Activated CD4-positive, alpha-beta T cell treated with anti-CD3 and anti-CD28 coated beads, Interleukin-2, amount 10 ng/mL, durations not matched to agents 24 days and 14 days (primary cell): ENCODE measurements around the gene C14orf93. TPM values are rescaled to one million over a fixed set of nuclear protein-coding genes. Genes with fewer than 3 reads are reported as not detected.

Experiments used
- DNase-seq: peaks from one replicate; pipeline ENCODE4 v3.0.0; 2022
- H3K27ac Mint-ChIP-seq: one replicate; pipeline ENCODE4 v1.8.0; 2022; ENCODE audit warnings: mild to moderate bottlenecking, mixed read lengths
- H3K27me3 Mint-ChIP-seq: one replicate; pipeline ENCODE4 v1.8.0; 2022; ENCODE audit warnings: mixed read lengths
- H3K36me3 Mint-ChIP-seq: one replicate; pipeline ENCODE4 v1.8.0; 2022; ENCODE audit warnings: low read depth, mild to moderate bottlenecking, mixed read lengths
- H3K4me1 Mint-ChIP-seq: one replicate; pipeline ENCODE4 v1.8.0; 2021; ENCODE audit warnings: mixed read lengths
- H3K4me3 Mint-ChIP-seq: one replicate; pipeline ENCODE4 v1.8.0; 2022; ENCODE audit warnings: mild to moderate bottlenecking, moderate library complexity, mixed read lengths
- H3K9me3 Mint-ChIP-seq: one replicate; pipeline ENCODE4 v1.8.0; 2021; ENCODE audit warnings: mixed read lengths
- intact Hi-C: fragments of 100-400 bp; cut with micrococcal nuclease; formaldehyde crosslinking; loops from one replicate; pipeline ENCODE4 v1.15.1; 2023
- total RNA-seq: library from RNA; stranded (reverse); gene quantifications from 2 replicates; pipeline ENCODE4 v1.2.3, GENCODE V29; 2022

C14orf93 gene
- total RNA-seq, 1 donor from 2014 or later = 6.7 TPM

DNA sequence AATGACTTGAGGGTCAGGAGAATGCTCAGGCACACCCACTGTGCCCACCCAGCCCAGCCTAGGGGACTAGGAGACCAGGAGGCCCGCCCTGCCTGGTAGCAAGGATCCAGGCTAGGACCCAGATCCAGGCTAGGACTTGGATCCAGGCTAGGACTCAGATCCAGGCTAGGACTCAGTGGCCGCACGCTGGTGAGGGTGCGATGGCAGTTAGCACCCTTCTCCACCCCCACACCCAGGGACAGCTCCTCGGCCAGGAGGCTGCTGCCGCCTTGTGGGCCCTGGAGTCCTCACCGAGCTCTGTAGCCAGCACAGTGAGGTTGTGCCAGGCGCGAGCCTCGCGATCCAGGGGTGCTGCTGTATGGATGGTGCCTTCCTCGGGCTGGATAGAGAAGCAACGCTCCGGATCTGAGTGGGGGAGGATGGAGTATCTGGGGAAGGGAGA, 42.3 kb upstream of the C14orf93 start:
- Mint-ChIP-seq H3K27ac (no peak overlapping the region), H3K9me3 (no peaks in the 10 kb centered on the region), H3K4me3 (no peak overlapping the region), H3K4me1 (peaks cover 12% of the 10 kb centered on the region), H3K36me3 (no peaks in the 10 kb centered on the region), H3K27me3 (peaks cover 8% of the 10 kb centered on the region)
- intact Hi-C loops = no loop called here
- DNase-seq = no peak

DNA sequence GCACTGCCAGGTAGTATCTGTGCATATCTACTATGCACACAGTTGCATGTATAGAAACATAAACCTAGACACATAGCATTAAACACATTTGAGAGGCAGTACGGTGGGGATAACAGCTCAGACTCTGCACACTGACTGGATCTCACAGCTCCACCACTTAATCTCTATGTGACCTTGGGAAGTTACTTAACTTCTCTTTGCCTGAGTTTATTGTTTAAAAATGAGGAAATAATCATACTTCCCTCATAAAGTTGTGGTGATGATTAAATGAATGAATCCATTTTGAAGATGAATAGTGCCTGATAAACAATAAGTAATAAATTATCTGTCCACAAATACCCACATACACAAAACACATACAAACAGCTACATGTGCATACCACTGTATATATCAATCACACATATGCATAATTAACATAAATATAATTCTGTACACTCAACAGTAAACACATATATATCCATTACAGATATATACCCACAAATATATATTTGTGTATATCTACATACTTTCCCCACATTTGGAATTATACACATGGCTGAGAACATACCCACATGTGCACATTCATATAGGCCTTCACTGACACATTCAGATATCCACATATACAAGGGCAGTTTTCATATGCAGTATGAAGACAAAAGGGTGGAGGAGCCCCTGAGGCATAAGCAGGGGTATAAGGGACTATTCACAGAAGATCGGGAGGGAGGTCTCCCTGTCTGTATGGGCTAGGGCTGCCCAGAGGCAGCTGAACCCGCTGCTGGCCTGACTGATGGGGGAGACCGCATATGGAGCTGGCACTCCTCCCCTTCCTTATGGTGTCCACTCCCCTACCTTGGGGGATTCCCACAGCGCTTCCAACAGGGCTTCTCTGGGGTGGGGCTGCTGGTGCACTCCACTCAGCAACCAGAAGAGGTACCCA, 41.5 kb upstream of the C14orf93 start:
- Mint-ChIP-seq H3K36me3 (no peaks in the 10 kb centered on the region), H3K27me3 (peaks cover 3% of the 10 kb centered on the region), H3K27ac (no peak overlapping the region), H3K9me3 (no peaks in the 10 kb centered on the region), H3K4me1 (peaks cover 6% of the 10 kb centered on the region), H3K4me3 (no peak overlapping the region)
- intact Hi-C loops = no loop called here
- no peak for DNase-seq

DNA sequence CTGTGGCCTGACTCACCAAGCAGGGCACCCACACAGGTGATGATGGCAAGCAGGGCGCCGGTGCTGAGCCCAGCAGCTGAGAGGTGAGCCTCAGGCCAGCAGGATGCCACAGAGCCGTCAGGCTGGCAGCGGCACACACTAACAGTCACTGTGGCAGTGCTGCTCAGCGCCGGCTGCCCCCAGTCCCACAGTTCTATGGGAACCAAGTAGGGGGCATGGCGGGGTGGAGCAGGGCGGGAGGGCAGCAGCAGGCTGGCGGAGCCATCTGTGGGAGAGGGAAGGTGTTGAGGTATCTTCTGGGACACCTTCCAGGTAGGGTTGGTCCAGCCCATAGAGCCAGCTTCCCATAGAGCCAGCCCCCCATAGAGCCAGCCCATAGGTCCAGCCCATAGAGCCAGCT, 39.1 kb upstream of the C14orf93 start:
- intact Hi-C loops = no loop called here
- H3K27ac Mint-ChIP-seq = no peak overlapping the region
- no peak overlapping the region for H3K4me3 Mint-ChIP-seq

DNA sequence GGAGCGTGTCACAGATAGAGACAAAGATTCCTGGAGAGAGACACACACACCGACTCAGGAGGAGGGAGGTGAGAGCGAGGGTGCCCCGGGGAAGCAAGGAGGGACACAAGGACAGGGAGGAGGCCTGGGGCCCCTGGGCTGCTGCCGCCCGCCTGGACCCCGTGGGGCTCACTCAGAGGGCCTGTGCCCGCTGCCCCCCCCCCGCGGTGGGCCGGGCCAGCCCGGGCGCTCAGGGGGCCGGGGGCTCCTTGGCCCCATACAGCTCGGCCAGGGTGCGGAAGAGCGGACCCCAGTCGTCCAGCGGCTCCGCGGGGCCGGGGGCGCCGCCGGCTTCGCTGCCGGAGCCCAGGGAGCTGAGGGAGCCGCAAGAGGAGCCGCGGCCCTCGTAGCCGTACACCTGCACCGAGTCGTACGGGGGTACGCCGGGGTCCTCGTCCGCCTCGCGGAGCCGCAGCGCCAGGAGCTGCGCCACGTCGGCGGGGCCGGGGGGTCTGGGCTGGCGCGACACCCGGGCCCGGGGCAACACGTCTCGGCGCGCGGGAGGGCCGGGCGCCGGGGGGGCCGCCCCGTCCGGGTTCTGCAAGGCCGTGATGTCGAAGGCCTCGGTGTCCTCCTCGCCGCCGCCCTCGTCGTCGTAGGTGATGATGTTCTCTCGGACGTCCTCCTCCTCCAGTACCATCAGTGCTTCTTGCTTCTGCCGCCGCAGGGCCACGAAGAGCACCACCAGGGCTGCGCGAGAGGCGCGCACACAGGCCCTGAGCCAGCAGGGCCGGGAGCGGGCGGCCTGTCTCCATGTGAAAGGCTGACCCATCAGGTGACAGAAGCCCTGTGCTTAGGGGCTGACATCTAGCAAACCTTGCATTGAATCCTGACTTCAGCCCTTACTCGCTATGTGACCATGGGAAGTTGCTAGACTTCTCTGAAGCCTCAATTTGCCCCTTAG, 38.1 kb upstream of the C14orf93 start:
- no peaks in the 10 kb centered on the region for H3K4me1 Mint-ChIP-seq
- H3K36me3 Mint-ChIP-seq = no peaks in the 10 kb centered on the region
- intact Hi-C loops = no loop called here
- H3K27me3 Mint-ChIP-seq = no peaks in the 10 kb centered on the region
- no peak for DNase-seq
- no peaks in the 10 kb centered on the region for H3K9me3 Mint-ChIP-seq
- H3K4me3 Mint-ChIP-seq = no peak overlapping the region
- no peak overlapping the region for H3K27ac Mint-ChIP-seq

More for the DNA sequence above, 39.1 kb upstream of the C14orf93 start:
- H3K9me3 Mint-ChIP-seq = no peaks in the 10 kb centered on the region
- no peaks in the 10 kb centered on the region for H3K27me3 Mint-ChIP-seq
- no peaks in the 10 kb centered on the region for H3K36me3 Mint-ChIP-seq
- no peaks in the 10 kb centered on the region for H3K4me1 Mint-ChIP-seq
- no peak for DNase-seq

DNA sequence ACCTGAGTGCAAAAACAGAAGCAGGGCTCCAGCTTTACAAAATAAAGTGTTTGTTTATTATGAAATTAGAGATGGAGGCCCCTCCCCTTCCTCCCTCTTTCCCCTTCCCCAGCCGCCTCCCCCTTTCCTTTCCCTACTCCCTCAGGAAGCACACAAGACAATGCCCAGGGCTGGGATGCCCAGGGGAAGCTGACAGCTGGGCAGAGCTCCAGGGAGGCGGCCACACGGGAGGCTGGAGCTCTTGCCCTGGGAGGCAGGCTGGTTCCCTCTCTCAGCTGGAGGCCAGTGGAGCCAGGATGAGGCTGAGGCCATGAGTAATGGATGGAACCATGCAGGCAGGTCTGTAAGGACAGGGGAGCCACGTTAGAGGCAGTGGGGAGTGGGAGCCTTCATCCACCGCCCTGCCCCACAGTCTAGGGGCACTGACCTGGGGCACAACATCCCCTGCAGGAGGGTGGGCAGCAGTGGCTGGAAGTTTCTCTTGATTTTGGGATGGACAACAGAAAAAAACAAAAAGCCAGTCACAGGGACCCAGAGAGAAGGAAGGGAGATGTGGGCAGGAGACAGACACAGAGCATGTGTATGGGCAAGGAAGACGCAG, 37.2 kb upstream of the C14orf93 start:
- H3K27ac Mint-ChIP-seq = no peak overlapping the region
- no peak overlapping the region for H3K4me3 Mint-ChIP-seq
- H3K9me3 Mint-ChIP-seq = no peaks in the 10 kb centered on the region
- H3K27me3 Mint-ChIP-seq = no peaks in the 10 kb centered on the region
- DNase-seq = no peak
- intact Hi-C loops = no loop called here
- no peaks in the 10 kb centered on the region for H3K4me1 Mint-ChIP-seq
- H3K36me3 Mint-ChIP-seq = no peaks in the 10 kb centered on the region

DNA sequence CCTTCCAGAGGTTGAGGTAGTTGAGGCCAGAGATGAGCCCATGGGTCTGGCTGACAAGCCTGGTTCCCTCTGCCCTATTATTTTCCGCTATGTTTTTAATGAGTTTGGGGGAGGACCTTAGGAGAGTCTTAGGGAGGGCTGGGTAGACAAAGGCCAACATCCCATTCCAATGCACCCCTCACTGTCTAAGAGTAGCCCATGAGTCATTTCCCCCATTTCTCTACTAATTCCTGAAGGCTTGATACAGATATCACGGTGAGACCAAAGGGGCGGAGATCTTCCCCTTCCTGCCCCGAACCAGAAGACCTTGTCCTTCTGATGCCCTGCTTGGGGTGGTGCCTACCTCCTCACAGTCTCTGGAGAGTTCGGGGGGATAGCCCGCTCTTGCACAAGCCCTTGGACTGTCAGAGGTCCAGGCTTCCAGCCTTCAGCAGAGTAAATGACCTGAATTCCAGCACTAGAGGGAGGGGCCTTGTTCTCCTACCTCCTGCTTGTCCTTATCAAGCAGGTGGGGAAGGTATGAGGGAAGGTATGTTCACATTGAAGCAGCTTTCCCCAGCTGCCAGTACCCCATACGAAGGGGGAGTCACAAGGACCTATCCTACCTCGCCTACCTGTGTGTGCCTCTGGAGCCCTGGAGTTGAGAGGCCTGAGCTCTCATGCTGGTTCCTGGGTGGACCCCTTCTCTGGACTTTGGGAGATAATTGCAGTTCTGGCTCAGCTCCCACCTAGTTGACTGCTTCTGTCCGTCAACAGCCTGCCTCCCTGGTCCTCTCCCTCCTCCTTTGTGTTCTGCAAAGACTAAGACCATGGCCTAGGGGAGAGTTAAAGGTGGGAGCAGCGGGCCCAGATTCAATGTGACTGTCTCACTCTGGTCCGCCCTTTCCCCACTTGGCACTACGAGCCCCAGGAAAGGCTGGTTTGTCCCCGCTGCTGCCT, 35.7 kb upstream of the C14orf93 start:
- Mint-ChIP-seq H3K27me3 (no peaks in the 10 kb centered on the region), H3K36me3 (no peaks in the 10 kb centered on the region), H3K27ac (no peak overlapping the region), H3K4me3 (no peak overlapping the region), H3K4me1 (no peaks in the 10 kb centered on the region), H3K9me3 (no peaks in the 10 kb centered on the region)
- no peak for DNase-seq
- intact Hi-C loops = no loop called here

DNA sequence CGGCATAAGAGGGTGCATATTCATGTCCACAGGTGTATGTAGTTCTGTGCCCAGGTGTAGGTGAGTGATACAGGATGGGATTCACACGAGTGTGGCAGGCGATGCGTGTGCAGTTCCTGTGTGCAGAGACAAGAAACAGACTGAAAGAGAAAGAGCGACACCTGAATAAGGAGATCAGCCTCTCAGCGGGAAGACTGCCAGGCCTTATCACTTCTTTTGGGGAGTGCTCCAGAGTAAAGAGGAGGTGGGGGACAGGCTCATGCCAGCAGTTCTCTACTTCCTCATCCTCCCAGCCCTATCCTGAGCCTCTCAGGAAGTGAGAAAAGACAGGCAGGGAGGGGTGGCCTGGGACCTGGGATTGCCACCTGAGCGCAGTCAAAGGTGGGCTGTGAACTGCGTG, 34.9 kb upstream of the C14orf93 start:
- Mint-ChIP-seq H3K36me3 (no peaks in the 10 kb centered on the region), H3K9me3 (no peaks in the 10 kb centered on the region), H3K4me1 (no peaks in the 10 kb centered on the region), H3K27ac (no peak overlapping the region), H3K4me3 (no peak overlapping the region), H3K27me3 (no peaks in the 10 kb centered on the region)
- intact Hi-C loops = no loop called here
- no peak for DNase-seq

DNA sequence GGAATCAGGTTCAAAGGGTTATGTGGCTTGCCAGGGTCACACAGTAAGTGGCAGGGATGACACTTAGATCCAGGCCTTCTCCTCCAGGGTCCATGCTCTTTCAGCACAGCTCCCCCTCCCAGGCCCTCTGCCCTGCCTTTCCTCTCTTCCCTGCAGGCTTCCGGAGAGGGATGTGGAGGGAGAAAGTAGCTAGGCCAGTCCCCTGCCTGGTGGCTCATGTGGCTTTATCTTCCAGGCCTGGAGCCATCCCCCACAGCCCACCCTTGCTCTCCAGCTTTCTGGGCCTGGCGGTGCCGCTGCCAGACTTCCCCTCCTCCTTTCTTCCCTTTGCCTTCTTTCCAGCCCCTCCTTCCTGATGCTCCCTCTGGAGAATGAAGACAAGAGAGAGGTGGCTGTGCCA, 33.8 kb upstream of the C14orf93 start:
- no peaks in the 10 kb centered on the region for H3K36me3 Mint-ChIP-seq
- no peaks in the 10 kb centered on the region for H3K4me1 Mint-ChIP-seq
- intact Hi-C loops = no loop called here
- no peak for DNase-seq
- no peak overlapping the region for H3K27ac Mint-ChIP-seq
- no peaks in the 10 kb centered on the region for H3K27me3 Mint-ChIP-seq
- H3K4me3 Mint-ChIP-seq = no peak overlapping the region
- H3K9me3 Mint-ChIP-seq = no peaks in the 10 kb centered on the region

DNA sequence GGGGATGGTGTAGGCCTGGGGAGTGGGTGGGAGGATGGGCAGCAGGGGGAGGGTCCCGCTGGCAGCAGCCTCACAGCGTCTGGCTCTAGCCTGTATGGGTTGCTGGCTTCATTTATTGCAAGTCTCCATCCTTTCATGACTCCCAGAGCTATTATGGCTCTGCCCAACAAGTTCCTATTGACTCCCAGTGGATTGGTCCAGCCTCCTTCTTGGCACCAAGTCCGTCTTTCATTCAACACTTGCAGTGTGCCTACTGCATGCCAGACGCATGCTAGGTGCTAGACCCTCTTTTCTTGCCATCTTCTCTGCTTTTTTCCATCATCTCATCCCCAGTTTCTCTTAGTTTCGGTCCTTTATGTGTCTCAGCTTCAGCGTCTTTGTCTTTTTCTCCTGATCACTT, 33.2 kb upstream of the C14orf93 start:
- no peak overlapping the region for H3K4me3 Mint-ChIP-seq
- no peaks in the 10 kb centered on the region for H3K27me3 Mint-ChIP-seq
- no peak overlapping the region for H3K27ac Mint-ChIP-seq

DNA sequence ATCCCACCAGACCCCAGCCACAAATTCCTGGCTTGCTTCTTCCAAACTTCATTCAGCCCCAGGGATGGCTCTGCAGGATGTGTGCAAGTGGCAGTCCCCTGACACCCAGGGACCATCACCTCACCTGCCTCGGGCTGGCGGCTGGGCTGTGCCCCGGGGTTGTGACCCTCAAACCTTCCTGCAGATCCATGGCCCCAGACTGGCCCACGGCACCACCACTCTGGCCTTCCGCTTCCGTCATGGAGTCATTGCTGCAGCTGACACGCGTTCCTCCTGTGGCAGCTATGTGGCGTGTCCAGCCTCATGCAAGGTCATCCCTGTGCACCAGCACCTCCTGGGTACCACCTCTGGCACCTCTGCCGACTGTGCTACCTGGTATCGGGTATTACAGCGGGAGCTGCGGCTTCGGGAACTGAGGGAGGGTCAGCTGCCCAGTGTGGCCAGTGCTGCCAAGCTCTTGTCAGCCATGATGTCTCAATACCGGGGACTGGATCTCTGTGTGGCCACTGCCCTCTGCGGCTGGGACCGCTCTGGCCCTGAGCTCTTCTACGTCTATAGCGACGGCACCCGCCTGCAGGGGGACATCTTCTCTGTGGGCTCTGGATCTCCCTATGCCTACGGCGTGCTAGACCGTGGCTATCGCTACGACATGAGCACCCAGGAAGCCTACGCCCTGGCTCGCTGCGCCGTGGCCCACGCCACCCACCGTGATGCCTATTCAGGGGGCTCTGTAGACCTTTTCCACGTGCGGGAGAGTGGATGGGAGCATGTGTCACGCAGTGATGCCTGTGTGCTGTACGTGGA, 32.4 kb upstream of the C14orf93 start, which contains the start of gene PSMB11:
Gene PSMB11, plus strand, starts transcription at position 51 of the 804 bp plus-strand sequence. Its CDS starts 14 bp downstream, at position 65.
- no peak for DNase-seq
- Mint-ChIP-seq H3K4me1 (no peaks in the 10 kb centered on the region), H3K27me3 (no peaks in the 10 kb centered on the region), H3K36me3 (no peaks in the 10 kb centered on the region), H3K27ac (no peak within 1 kb of the TSS), H3K4me3 (no peak within 1 kb of the TSS), H3K9me3 (no peaks in the 10 kb centered on the region)
- intact Hi-C loops = no loop called here

More for the DNA sequence above, 33.2 kb upstream of the C14orf93 start:
- no peak for DNase-seq
- intact Hi-C loops = no loop called here
- no peaks in the 10 kb centered on the region for H3K36me3 Mint-ChIP-seq
- no peaks in the 10 kb centered on the region for H3K4me1 Mint-ChIP-seq
- no peaks in the 10 kb centered on the region for H3K9me3 Mint-ChIP-seq

DNA sequence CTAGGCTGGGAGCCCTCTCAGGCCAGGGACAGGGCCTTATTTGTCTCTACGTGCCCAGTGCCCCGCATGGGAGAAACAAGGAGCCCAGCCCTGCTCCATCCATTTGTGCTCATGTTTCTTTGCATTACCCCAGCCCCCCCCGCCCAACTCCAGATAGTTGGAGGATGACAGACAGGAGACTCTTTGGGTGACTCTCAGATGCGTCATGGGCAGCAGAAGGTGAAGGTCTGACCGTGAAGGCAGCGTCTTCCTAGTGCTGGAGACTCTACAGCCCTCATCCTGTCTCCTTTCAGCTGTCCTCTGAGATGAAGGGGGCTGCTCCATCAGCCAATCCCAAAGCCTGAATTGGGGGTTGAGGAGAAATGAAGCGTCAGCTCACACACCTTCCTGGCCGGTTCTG, 31.8 kb upstream of the C14orf93 start:
- Mint-ChIP-seq H3K4me1 (no peaks in the 10 kb centered on the region), H3K27ac (no peak overlapping the region), H3K4me3 (no peak overlapping the region), H3K36me3 (no peaks in the 10 kb centered on the region), H3K9me3 (no peaks in the 10 kb centered on the region), H3K27me3 (no peaks in the 10 kb centered on the region)
- no peak for DNase-seq
- intact Hi-C loops = no loop called here

DNA sequence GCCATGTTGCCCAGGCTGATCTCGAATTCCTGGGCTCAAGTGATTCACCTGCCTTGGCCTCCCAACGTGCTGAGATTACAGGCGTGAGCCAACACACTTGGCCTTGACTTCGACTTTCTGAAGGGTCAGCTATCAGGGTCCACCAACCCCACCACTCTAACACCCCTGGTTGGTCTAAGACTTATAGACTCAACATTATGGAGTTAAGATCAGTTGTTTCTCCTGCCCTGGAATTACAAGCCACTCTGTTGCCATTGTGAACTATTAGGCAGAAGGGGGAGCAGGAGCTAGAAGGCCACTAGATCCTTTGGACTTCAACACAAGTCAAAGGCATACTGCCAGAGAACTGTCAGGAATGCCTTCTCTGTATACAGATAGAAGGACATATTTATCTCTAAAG, 30.2 kb upstream of the C14orf93 start:
- Mint-ChIP-seq H3K27ac (no peak overlapping the region), H3K4me1 (peaks cover 7% of the 10 kb centered on the region), H3K9me3 (no peaks in the 10 kb centered on the region), H3K27me3 (no peaks in the 10 kb centered on the region), H3K4me3 (no peak overlapping the region), H3K36me3 (no peaks in the 10 kb centered on the region)
- DNase-seq = no peak
- intact Hi-C loops = no loop called here
